Endothelial cell of umbilical vein (primary cell): ENCODE results near the gene VCAN. TPM values are rescaled to one million over a fixed set of nuclear protein-coding genes. Genes with fewer than 3 reads are reported as not detected.

Experiments used
- BruUV-seq: library from RNA; stranded (reverse); fragments of 400-500 nt; replicated peaks from 2 replicates; lab custom pipeline; 2021; lab: Mats Ljungman, UMichigan
- CTCF ChIA-PET: fragments of 300-600, 350-600 bp; sonication (Branson Sonifier 250); formaldehyde crosslinking; loops from one replicate; lab custom pipeline; 2021; ENCODE audit warnings: antibody characterized with exemption, inconsistent platforms; lab: Charles Lee
- POLR2A ChIA-PET: fragments of 300-600, 350-600 bp; sonication (Branson Sonifier 250); formaldehyde crosslinking; loops from one replicate; lab custom pipeline; 2021; ENCODE audit warnings: antibody characterized with exemption, inconsistent platforms; lab: Charles Lee
- DNase-seq: peaks from one replicate; pipeline ENCODE4 v3.0.0-alpha.2; 2011; ENCODE audit warnings: low read depth, low spot score
- FAIRE-seq: peaks from 2 replicates; lab custom pipeline; 2011; peaks lifted over from hg19 to GRCh38; lab: Jason Lieb, UNC
- H2AFZ ChIP-seq: 2 replicates; pipeline ENCODE4 v1.6.0; 2012; ENCODE audit warnings: low read depth, low read length, control low read depth, inconsistent platforms
- H3K27ac ChIP-seq: 2 replicates; pipeline ENCODE4 v1.5.1; 2011; ENCODE audit warnings: low read depth, mild to moderate bottlenecking, control low read depth, low read length, moderate library complexity; ENCODE audit not compliant: insufficient read depth
- H3K27me3 ChIP-seq, 2 experiments: 2 replicates each; pipeline versions ENCODE4 v1.6.0 to v1.6.1; 2011; ENCODE audit warnings: low read length in 2 of 2, mixed read lengths in 1 of 2; ENCODE audit not compliant: control insufficient read depth in 2 of 2, insufficient read depth in 2 of 2
- H3K36me3 ChIP-seq, 2 experiments: 2 replicates in 1 of 2; 3 replicates in 1 of 2; pipeline ENCODE4 v1.5.1; 2011; ENCODE audit warnings: low read length in 2 of 2, mild to moderate bottlenecking in 1 of 2, moderate library complexity in 1 of 2; ENCODE audit not compliant: control insufficient read depth in 2 of 2, insufficient read depth in 2 of 2; ENCODE audit errors: extremely low read depth in 1 of 2
- H3K4me1 ChIP-seq: 3 replicates; pipeline ENCODE4 v1.5.1; 2011; ENCODE audit warnings: mild to moderate bottlenecking, low read length; ENCODE audit not compliant: control insufficient read depth, insufficient read depth; ENCODE audit errors: extremely low read depth
- H3K4me2 ChIP-seq: 2 replicates; pipeline ENCODE4 v1.6.1; 2011; ENCODE audit warnings: low read length, control low read depth, mixed read lengths; ENCODE audit not compliant: insufficient read depth
- H3K4me3 ChIP-seq, 3 experiments: fragments of 200-600 bp in 1 of 3; sonication (generic), shearing (Covaris generic) in 1 of 3; replicated peaks in 1 of 3; 2 replicates each; pipeline ENCODE4 v1.5.1; 2011 to 2016; ENCODE audit warnings: control low read depth in 3 of 3, low read length in 3 of 3, mild to moderate bottlenecking in 2 of 3, inconsistent platforms in 1 of 3, low read depth in 1 of 3, moderate library complexity in 1 of 3; ENCODE audit not compliant: insufficient read depth in 1 of 3
- H3K79me2 ChIP-seq: 2 replicates; pipeline ENCODE4 v1.6.0; 2012; ENCODE audit warnings: low read length, inconsistent platforms; ENCODE audit not compliant: control insufficient read depth, insufficient read depth
- H3K9ac ChIP-seq: replicated peaks from 2 replicates; pipeline ENCODE3; 2011; ENCODE audit warnings: low read length, control low read depth; ENCODE audit not compliant: insufficient read depth; ENCODE audit errors: extremely low read depth
- H3K9me1 ChIP-seq: replicated peaks from 3 replicates; pipeline ENCODE4 v1.6.0; 2011; ENCODE audit warnings: mild to moderate bottlenecking, low read length; ENCODE audit not compliant: control insufficient read depth, insufficient read depth; ENCODE audit errors: extremely low read depth
- H3K9me3 ChIP-seq: replicated peaks from 2 replicates; pipeline ENCODE4 v1.5.1; 2012; ENCODE audit warnings: low read length, inconsistent platforms; ENCODE audit not compliant: control insufficient read depth, insufficient read depth
- H4K20me1 ChIP-seq: replicated peaks from 2 replicates; pipeline ENCODE3; 2011; ENCODE audit warnings: mild to moderate bottlenecking, low read length; ENCODE audit not compliant: control insufficient read depth, insufficient read depth; ENCODE audit errors: extremely low read depth
- EZH2 ChIP-seq: IDR thresholded peaks from 2 replicates; pipeline ENCODE4 v1.6.1; 2012; ENCODE audit warnings: borderline replicate concordance, low read depth, mild to moderate bottlenecking, moderate library complexity, low read length, inconsistent platforms; ENCODE audit not compliant: severe bottlenecking
- FOS ChIP-seq: IDR thresholded peaks from 2 replicates; pipeline ENCODE4 v1.6.1; 2011; ENCODE audit warnings: mild to moderate bottlenecking, low read length, moderate library complexity, borderline replicate concordance; ENCODE audit not compliant: insufficient read depth
- GATA2 ChIP-seq: IDR thresholded peaks from 2 replicates; pipeline ENCODE4 v1.7.0; 2011; ENCODE audit warnings: low read depth, mild to moderate bottlenecking, moderate library complexity, mixed read lengths, low read length; ENCODE audit not compliant: insufficient read length, insufficient read depth
- JUN ChIP-seq: IDR thresholded peaks from 2 replicates; pipeline ENCODE4 v1.6.1; 2011; ENCODE audit warnings: borderline replicate concordance, low read depth; ENCODE audit not compliant: insufficient read length, insufficient read depth
- MAX ChIP-seq: IDR thresholded peaks from 2 replicates; pipeline ENCODE4 v1.6.1; 2011; ENCODE audit not compliant: insufficient read depth, insufficient read length
- POLR2A ChIP-seq: IDR thresholded peaks from 2 replicates; pipeline ENCODE4 v1.6.1; 2012; ENCODE audit warnings: low read depth, mild to moderate bottlenecking, control low read depth, low read length
- POLR2AphosphoS5 ChIP-seq: IDR thresholded peaks from 2 replicates; pipeline ENCODE4 v1.6.1; 2012; ENCODE audit warnings: low read depth, mild to moderate bottlenecking, control low read depth, low read length, moderate library complexity; ENCODE audit not compliant: insufficient read depth
- dilution Hi-C: fragments of 300-500 bp; cut with MboI; formaldehyde crosslinking; loops from one replicate; pipeline ENCODE4 v1.15.0; 2019; ENCODE audit warnings: low sequenced_read_pairs; ENCODE audit not compliant: extremely low pct_ligation_motif_present
- intact Hi-C: fragments of 100-400 bp; cut with micrococcal nuclease; formaldehyde crosslinking; loops from one replicate; pipeline ENCODE4 v1.10.0; 2022
- polyA plus RNA-seq, 4 experiments: library from polyadenylated mRNA; depleted of rRNA in 3 of 4; stranded (reverse) in 3 of 4; unstranded in 1 of 4; fragments of >200 nt; gene quantifications; 2 replicates each; pipeline versions ENCODE4 v1.2.1 to v1.2.3, GENCODE V29; 2011 to 2012; ENCODE audit warnings: missing spikeins in 1 of 4
- total RNA-seq: library from RNA; stranded (reverse); gene quantifications from 2 replicates; pipeline ENCODE4 v1.2.3, GENCODE V29; 2021
- TF ChIP-seq, protein P1 (sequence below), 2 donors: IDR thresholded peaks; 1 replicate in 1 of 2; 2 replicates in 1 of 2; pipeline ENCODE4 v1.5.1; 2011; ENCODE audit warnings: low read length in 2 of 2, mild to moderate bottlenecking in 2 of 2, moderate library complexity in 2 of 2, control low read depth in 1 of 2, inconsistent platforms in 1 of 2, low read depth in 1 of 2; ENCODE audit not compliant: insufficient read depth in 1 of 2; ENCODE audit errors: extremely low read depth in 1 of 2

VCAN gene
- total and polyA plus RNA-seq, 2 donors (not counting 3 experiments of a cell fraction or from before 2014, with no cell fraction given): 0.35 to 1.2 TPM

- no peak overlapping the region for H2AFZ ChIP-seq
- no peak for FAIRE-seq
- no peak overlapping the region for H3K9ac ChIP-seq
- POLR2A ChIA-PET: no interaction called here
- H3K27ac ChIP-seq: no peak overlapping the region
- no peak overlapping the region for H3K4me3 ChIP-seq
- no peaks in the 10 kb centered on the region for H3K36me3 ChIP-seq
- H3K9me1 ChIP-seq: no peaks in the 10 kb centered on the region
- H3K27me3 ChIP-seq: peaks cover 0 to 4% of the 10 kb centered on the region in 2 experiments
- H3K79me2 ChIP-seq: no peaks in the 10 kb centered on the region
- no peak for DNase-seq
- no peak overlapping the region for H3K4me2 ChIP-seq
- H3K9me3 ChIP-seq: no peaks in the 10 kb centered on the region
- dilution Hi-C loops: no loop called here
- CTCF ChIA-PET: no interaction called here
- no peaks in the 10 kb centered on the region for H3K4me1 ChIP-seq
- TF ChIP-seq FOS (no peak), GATA2 (no peak), MAX (no peak), POLR2A (no peak), EZH2 (no peak), JUN (no peak), POLR2AphosphoS5 (no peak)
- TF ChIP-seq, protein P1, sequence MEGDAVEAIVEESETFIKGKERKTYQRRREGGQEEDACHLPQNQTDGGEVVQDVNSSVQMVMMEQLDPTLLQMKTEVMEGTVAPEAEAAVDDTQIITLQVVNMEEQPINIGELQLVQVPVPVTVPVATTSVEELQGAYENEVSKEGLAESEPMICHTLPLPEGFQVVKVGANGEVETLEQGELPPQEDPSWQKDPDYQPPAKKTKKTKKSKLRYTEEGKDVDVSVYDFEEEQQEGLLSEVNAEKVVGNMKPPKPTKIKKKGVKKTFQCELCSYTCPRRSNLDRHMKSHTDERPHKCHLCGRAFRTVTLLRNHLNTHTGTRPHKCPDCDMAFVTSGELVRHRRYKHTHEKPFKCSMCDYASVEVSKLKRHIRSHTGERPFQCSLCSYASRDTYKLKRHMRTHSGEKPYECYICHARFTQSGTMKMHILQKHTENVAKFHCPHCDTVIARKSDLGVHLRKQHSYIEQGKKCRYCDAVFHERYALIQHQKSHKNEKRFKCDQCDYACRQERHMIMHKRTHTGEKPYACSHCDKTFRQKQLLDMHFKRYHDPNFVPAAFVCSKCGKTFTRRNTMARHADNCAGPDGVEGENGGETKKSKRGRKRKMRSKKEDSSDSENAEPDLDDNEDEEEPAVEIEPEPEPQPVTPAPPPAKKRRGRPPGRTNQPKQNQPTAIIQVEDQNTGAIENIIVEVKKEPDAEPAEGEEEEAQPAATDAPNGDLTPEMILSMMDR (IDR thresholded peaks at IDR 0.05; ENCODE audit: extremely low read depth in 1 of 2, insufficient read depth in 1 of 2, low read depth in 1 of 2, low read length in 2 of 2): no peak
- intact Hi-C loops: no loop called here
- no peaks in the 10 kb centered on the region for H4K20me1 ChIP-seq
- BruUV-seq: no TSS peak
These were observed 28.0 kb upstream of the VCAN start for GRCh38 chr5:83443534-83443933.
